Activated CD8-positive, alpha-beta T cell treated with anti-CD3 and anti-CD28 coated beads for 36 hours (primary cell): Measurements from ENCODE around the gene SLC48A1. TPM values are rescaled to one million over a fixed set of nuclear protein-coding genes. Genes with fewer than 3 reads are reported as not detected.

ENCODE experiments used
- ATAC-seq: fragments of 200-7000 bp; cut with Tn5 transposase; one replicate; pipeline ENCODE4 v1.10.0; 2021; ENCODE audit warnings: mild to moderate bottlenecking, moderate library complexity
- CTCF ChIA-PET: fragments of 350-600 bp; sonication (Branson Sonifier 250); formaldehyde crosslinking; loops from one replicate; lab custom pipeline; 2021; ENCODE audit warnings: antibody characterized with exemption; lab: Charles Lee
- POLR2A ChIA-PET: fragments of 350-600 bp; sonication (Branson Sonifier 250); formaldehyde crosslinking; loops from one replicate; lab custom pipeline; 2021; ENCODE audit warnings: antibody characterized with exemption; lab: Charles Lee
- DNase-seq: peaks from one replicate; pipeline ENCODE4 v3.0.0-alpha.2; 2020
- H3K27ac Mint-ChIP-seq: one replicate; pipeline ENCODE4 v1.8.0; 2021; ENCODE audit warnings: mild to moderate bottlenecking, mixed read lengths
- H3K27me3 Mint-ChIP-seq: one replicate; pipeline ENCODE4 v1.8.0; 2021; ENCODE audit warnings: mixed read lengths
- H3K36me3 Mint-ChIP-seq: one replicate; pipeline ENCODE4 v1.8.0; 2021; ENCODE audit warnings: low read depth, mixed read lengths
- H3K4me1 Mint-ChIP-seq: one replicate; pipeline ENCODE4 v1.8.0; 2021; ENCODE audit warnings: low read depth, mixed read lengths
- H3K4me3 Mint-ChIP-seq: one replicate; pipeline ENCODE4 v1.8.0; 2021; ENCODE audit warnings: mild to moderate bottlenecking, moderate library complexity, mixed read lengths
- H3K9me3 Mint-ChIP-seq: one replicate; pipeline ENCODE4 v1.8.0; 2021; ENCODE audit warnings: mixed read lengths
- intact Hi-C: fragments of 100-400 bp; cut with micrococcal nuclease; formaldehyde crosslinking; loops from one replicate; pipeline ENCODE4 v1.10.0; 2022
- total RNA-seq, 2 experiments: library from RNA; stranded (reverse); gene quantifications; one replicate each; pipeline ENCODE4 v1.2.3, GENCODE V29; 2021
- TF ChIP-seq, protein P1 (sequence below): fragments of 200-600 bp; IDR thresholded peaks from one replicate; pipeline ENCODE4 v1.8.0; 2022; ENCODE audit warnings: antibody characterized with exemption, mild to moderate bottlenecking

SLC48A1 gene
- total RNA-seq, 2 experiments from 2014 or later: 8.8 to 10.2 TPM

DNA sequence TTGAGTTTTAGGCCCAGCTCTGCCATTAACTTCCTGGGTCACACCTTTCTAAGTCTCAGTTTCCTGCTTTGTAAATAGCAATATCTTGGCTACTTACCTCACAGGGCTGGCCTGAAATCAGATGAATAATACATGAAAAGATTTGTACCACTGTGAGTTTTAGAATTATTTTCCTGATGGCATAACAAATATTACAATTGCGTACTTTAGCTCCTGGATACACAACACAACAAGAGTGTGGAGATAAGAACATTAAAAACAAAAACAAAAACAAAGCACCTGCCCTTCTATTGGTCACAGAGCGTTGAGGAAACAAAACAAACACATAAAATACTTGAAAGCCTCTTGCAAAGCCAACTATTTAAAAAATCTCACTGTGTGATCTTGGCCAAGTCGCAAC lies 51.6 kb downstream of the SLC48A1 start:
- Mint-ChIP-seq H3K4me1 (peaks cover 85% of the 10 kb centered on the region), H3K36me3 (peaks cover 4% of the 10 kb centered on the region), H3K9me3 (no peaks in the 10 kb centered on the region), H3K27ac (peak overlapping the region; percentile 92), H3K27me3 (no peaks in the 10 kb centered on the region), H3K4me3 (no peak overlapping the region)
- intact Hi-C loops: no loop called here
- DNase-seq: no peak
- no peak for ATAC-seq
- TF ChIP-seq, protein P1, sequence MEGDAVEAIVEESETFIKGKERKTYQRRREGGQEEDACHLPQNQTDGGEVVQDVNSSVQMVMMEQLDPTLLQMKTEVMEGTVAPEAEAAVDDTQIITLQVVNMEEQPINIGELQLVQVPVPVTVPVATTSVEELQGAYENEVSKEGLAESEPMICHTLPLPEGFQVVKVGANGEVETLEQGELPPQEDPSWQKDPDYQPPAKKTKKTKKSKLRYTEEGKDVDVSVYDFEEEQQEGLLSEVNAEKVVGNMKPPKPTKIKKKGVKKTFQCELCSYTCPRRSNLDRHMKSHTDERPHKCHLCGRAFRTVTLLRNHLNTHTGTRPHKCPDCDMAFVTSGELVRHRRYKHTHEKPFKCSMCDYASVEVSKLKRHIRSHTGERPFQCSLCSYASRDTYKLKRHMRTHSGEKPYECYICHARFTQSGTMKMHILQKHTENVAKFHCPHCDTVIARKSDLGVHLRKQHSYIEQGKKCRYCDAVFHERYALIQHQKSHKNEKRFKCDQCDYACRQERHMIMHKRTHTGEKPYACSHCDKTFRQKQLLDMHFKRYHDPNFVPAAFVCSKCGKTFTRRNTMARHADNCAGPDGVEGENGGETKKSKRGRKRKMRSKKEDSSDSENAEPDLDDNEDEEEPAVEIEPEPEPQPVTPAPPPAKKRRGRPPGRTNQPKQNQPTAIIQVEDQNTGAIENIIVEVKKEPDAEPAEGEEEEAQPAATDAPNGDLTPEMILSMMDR: no peak
- ChIA-PET CTCF (interaction anchor here (1.9 to 19.7 kb wide), 2 partner anchors 13 to 19 kb away, joined by 17 to 624 read pairs; no protein-coding TSS in a partner anchor), POLR2A (interaction anchor here (1.1 to 21.6 kb wide), 3 partner anchors 8 to 20 kb away, joined by 3 to 904 read pairs (median 4); partner anchors contain the start of gene HDAC7)

GRCh38 chr12:47825173-47825639 lies 52.2 kb downstream of the SLC48A1 start:
- intact Hi-C loops: no loop called here
- POLR2A ChIA-PET: interaction anchor here (1.1 to 21.6 kb wide), 2 partner anchors 13 to 21 kb away, joined by 3 to 904 read pairs; partner anchors contain the start of gene HDAC7
- H3K36me3 Mint-ChIP-seq: peaks cover 3% of the 10 kb centered on the region
- no peak for DNase-seq
- no peak overlapping the region for H3K4me3 Mint-ChIP-seq
- H3K27ac Mint-ChIP-seq: peak overlapping the region; percentile 92
- no peak for ATAC-seq
- H3K4me1 Mint-ChIP-seq: peaks cover 87% of the 10 kb centered on the region
- TF ChIP-seq, protein P1: no peak
- H3K9me3 Mint-ChIP-seq: no peaks in the 10 kb centered on the region
- CTCF ChIA-PET: interaction anchor here (1.9 to 19.7 kb wide), 2 partner anchors 13 to 20 kb away, joined by 17 to 624 read pairs; no protein-coding TSS in a partner anchor
- H3K27me3 Mint-ChIP-seq: no peaks in the 10 kb centered on the region

DNA sequence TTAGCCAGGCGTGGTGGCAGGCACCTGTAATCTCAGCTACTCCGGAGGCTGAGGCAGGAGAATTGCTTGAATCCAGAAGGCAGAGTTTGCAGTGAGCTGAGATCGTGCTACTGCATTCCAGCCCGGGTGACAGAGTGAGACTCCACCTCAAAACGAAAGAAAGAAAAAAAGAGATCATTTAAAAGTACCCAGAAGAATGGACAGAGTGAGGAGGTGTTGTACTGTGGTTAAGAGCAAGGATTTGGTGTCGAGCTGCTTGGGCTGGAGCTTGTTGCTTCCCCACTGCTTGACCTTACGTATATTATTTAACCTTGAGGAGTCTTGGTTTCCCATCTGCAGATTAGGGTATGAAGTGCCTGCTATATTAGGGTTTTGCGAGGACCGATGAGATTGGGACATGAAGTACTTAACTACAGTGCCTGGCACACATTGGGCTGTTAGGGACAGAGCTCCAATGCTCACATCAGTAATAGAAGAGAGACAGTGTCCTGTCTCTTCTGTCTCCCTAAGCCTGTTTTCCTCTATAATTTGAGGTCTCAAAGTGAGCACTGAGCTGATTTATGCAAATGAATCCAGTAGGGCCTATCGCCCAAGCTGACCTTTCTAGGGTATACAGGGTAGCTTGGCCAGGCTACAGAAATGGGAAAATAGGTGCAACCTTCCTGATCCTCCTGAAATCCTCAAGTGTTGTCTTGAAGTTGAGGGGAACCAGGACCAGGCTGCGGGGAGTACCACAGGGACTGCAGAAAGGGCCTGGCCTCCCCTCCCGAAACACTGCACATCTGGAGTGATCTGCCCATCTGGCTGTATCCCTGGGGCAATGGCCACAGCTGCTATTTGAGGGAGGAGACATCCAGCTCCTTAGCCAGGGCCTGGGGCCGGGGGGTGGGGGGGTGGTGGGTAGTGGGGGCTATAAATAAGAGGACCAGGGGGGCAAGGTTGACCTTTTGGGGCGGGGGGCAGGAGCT lies 55.3 kb downstream of the SLC48A1 start:
- ChIA-PET POLR2A (interaction anchor here (0.6 to 21.6 kb wide), 2 partner anchors 21 to 24 kb away, joined by 3 to 904 read pairs; partner anchors contain the start of gene HDAC7), CTCF (interaction anchor here (1.5 to 19.7 kb wide), 5 partner anchors 9 to 86 kb away, joined by 9 to 624 read pairs (median 33); partner anchors contain the start of gene HDAC7)
- intact Hi-C loops: no loop called here
- no peaks in the 10 kb centered on the region for H3K9me3 Mint-ChIP-seq
- peaks cover 88% of the 10 kb centered on the region for H3K4me1 Mint-ChIP-seq
- H3K4me3 Mint-ChIP-seq: peak overlapping the region; percentile 13
- DNase-seq: no peak
- ATAC-seq: no peak
- TF ChIP-seq, protein P1: no peak
- H3K36me3 Mint-ChIP-seq: peaks cover 3% of the 10 kb centered on the region
- no peaks in the 10 kb centered on the region for H3K27me3 Mint-ChIP-seq
- peak overlapping the region; percentile 84 for H3K27ac Mint-ChIP-seq

- Mint-ChIP-seq H3K27me3 (no peaks in the 10 kb centered on the region), H3K4me3 (peak overlapping the region; percentile 56)
Measured at GRCh38 chr12:47828976-47829482, 56.0 kb downstream of the SLC48A1 start.

More at GRCh38 chr12:47828976-47829482, 56.0 kb downstream of the SLC48A1 start:
- ATAC-seq: no peak
- no peak for DNase-seq
- TF ChIP-seq, protein P1: no peak
- POLR2A ChIA-PET: interaction anchor here (0.6 to 21.6 kb wide), 2 partner anchors 20 to 25 kb away, joined by 3 to 904 read pairs; partner anchors contain the start of gene HDAC7
- intact Hi-C loops: no loop called here
- peaks cover 89% of the 10 kb centered on the region for H3K4me1 Mint-ChIP-seq
- H3K36me3 Mint-ChIP-seq: peaks cover 3% of the 10 kb centered on the region
- H3K9me3 Mint-ChIP-seq: no peaks in the 10 kb centered on the region
- CTCF ChIA-PET: interaction anchor here (1.1 to 19.7 kb wide), 6 partner anchors 9 to 87 kb away, joined by 3 to 624 read pairs (median 26); partner anchors contain the start of gene HDAC7
- H3K27ac Mint-ChIP-seq: peak overlapping the region; percentile 84
